HCT116 (cell line): ENCODE results near the gene ZBTB12. TPM values are rescaled to one million over a fixed set of nuclear protein-coding genes. Genes with fewer than 3 reads are reported as not detected.

Source experiments
- ATAC-seq: fragments of 200-7000 bp; cut with Tn5 transposase; 2 replicates; pipeline ENCODE4 v1.9.1; 2020; ENCODE audit warnings: mild to moderate bottlenecking, moderate library complexity
- BruUV-seq: library from RNA; stranded (reverse); fragments of 400-500 nt; replicated peaks from 2 replicates; lab custom pipeline; 2021; lab: Mats Ljungman, UMichigan
- CTCF ChIA-PET: fragments of 300-600 bp; sonication (Branson Sonifier 250); formaldehyde crosslinking; loops from one replicate; lab custom pipeline; 2021; ENCODE audit warnings: antibody characterized with exemption; lab: Charles Lee
- POLR2A ChIA-PET: fragments of 300-600, 350-600 bp; sonication (Branson Sonifier 250); formaldehyde crosslinking; loops from one replicate; lab custom pipeline; 2021; ENCODE audit warnings: antibody characterized with exemption; lab: Charles Lee
- RAD21 ChIA-PET, 2 experiments: fragments of 300-600 bp; sonication (Branson Sonifier 250); formaldehyde crosslinking; loops; one replicate each; lab custom pipeline; 2023; ENCODE audit warnings: low total read pairs in 2 of 2; ENCODE audit not compliant: uncharacterized antibody in 2 of 2, unreplicated experiment in 2 of 2, low non-redundant PET in 1 of 2; lab: Charles Lee
- DNase-seq: peaks from one replicate; pipeline ENCODE4 v3.0.0-alpha.2; 2010; ENCODE audit warnings: low read depth, low spot score
- H2AFZ ChIP-seq: fragments of 200-600 bp; shearing (Covaris generic), sonication (generic); 2 replicates; pipeline ENCODE4 v1.6.1; 2017; ENCODE audit warnings: low read depth, mixed run types, mixed read lengths, antibody characterized with exemption, low read length; ENCODE audit not compliant: poor library complexity, severe bottlenecking
- H3K27ac ChIP-seq: 2 replicates; pipeline ENCODE4 v1.5.1; 2012; ENCODE audit warnings: low read depth, low read length
- H3K27me3 ChIP-seq: fragments of 200-600 bp; sonication (generic); 2 replicates; pipeline ENCODE4 v1.6.1; 2016; ENCODE audit warnings: mixed run types, low read length, mixed read lengths; ENCODE audit not compliant: insufficient read depth
- H3K36me3 ChIP-seq, 2 experiments: fragments of 200-500 bp in 1 of 2; fragments of 200-600 bp in 1 of 2; sonication (Bioruptor generic) in 1 of 2; sonication (generic) in 1 of 2; 2 replicates each; pipeline versions ENCODE4 v1.5.1 to v1.6.1; 2014 to 2016; ENCODE audit warnings: low read length in 2 of 2, inconsistent platforms in 1 of 2, mixed read lengths in 1 of 2, mixed run types in 1 of 2; ENCODE audit not compliant: insufficient read depth in 2 of 2, control insufficient read depth in 1 of 2
- H3K4me1 ChIP-seq, 2 experiments: fragments of 200-600 bp in 1 of 2; sonication (generic) in 1 of 2; 2 replicates each; pipeline versions ENCODE4 v1.5.1 to v1.6.1; 2012 to 2017; ENCODE audit warnings: low read length in 2 of 2, inconsistent platforms in 1 of 2, mild to moderate bottlenecking in 1 of 2, mixed read lengths in 1 of 2, mixed run types in 1 of 2, moderate library complexity in 1 of 2; ENCODE audit not compliant: insufficient read depth in 2 of 2, control insufficient read depth in 1 of 2
- H3K4me2 ChIP-seq: fragments of 200-600 bp; sonication (generic); 2 replicates; pipeline ENCODE4 v1.6.1; 2017; ENCODE audit warnings: mixed run types, low read length, mixed read lengths
- H3K4me3 ChIP-seq, 2 experiments: fragments of 200-600 bp in 1 of 2; sonication (generic) in 1 of 2; replicated peaks in 1 of 2; 2 replicates each; pipeline ENCODE4 v1.5.1; 2011 to 2016; ENCODE audit warnings: low read length in 2 of 2, control low read depth in 1 of 2, low read depth in 1 of 2, mild to moderate bottlenecking in 1 of 2, mixed read lengths in 1 of 2, mixed run types in 1 of 2
- H3K79me2 ChIP-seq: fragments of 200-600 bp; sonication (generic); 2 replicates; pipeline ENCODE4 v1.6.1; 2017; ENCODE audit warnings: mild to moderate bottlenecking, mixed run types, low read length, moderate library complexity, mixed read lengths; ENCODE audit not compliant: insufficient read depth
- H3K9ac ChIP-seq: fragments of 200-600 bp; sonication (generic); 2 replicates; pipeline ENCODE4 v1.6.1; 2016; ENCODE audit warnings: low read length, mixed read lengths
- H3K9me2 ChIP-seq: fragments of 200-600 bp; sonication (generic), shearing (Covaris generic); 2 replicates; pipeline ENCODE4 v1.6.1; 2017; ENCODE audit warnings: mixed run types, mild to moderate bottlenecking, moderate library complexity; ENCODE audit not compliant: insufficient read depth
- H3K9me3 ChIP-seq, 2 experiments: fragments of 200-500 bp in 1 of 2; fragments of 200-600 bp in 1 of 2; sonication (Bioruptor generic) in 1 of 2; sonication (generic) in 1 of 2; 2 replicates each; pipeline ENCODE4 v1.6.1; 2014 to 2017; ENCODE audit warnings: low read length in 2 of 2, mixed read lengths in 2 of 2, inconsistent platforms in 1 of 2, low read depth in 1 of 2, mild to moderate bottlenecking in 1 of 2, mixed run types in 1 of 2, moderate library complexity in 1 of 2; ENCODE audit not compliant: control insufficient read depth in 1 of 2, insufficient read depth in 1 of 2
- H4K20me1 ChIP-seq: fragments of 200-600 bp; sonication (generic), shearing (Covaris generic); 2 replicates; pipeline ENCODE4 v1.6.1; 2017; ENCODE audit warnings: mixed run types, mild to moderate bottlenecking, moderate library complexity; ENCODE audit not compliant: insufficient read depth
- ATF3 ChIP-seq: IDR thresholded peaks from 2 replicates; pipeline ENCODE4 v1.6.1; 2012
- CBX3 ChIP-seq: IDR thresholded peaks from 2 replicates; pipeline ENCODE4 v1.6.1; 2012; ENCODE audit warnings: low read depth
- CTCF ChIP-seq, 3 experiments: fragments of 200-600 bp in 1 of 3; sonication (generic) in 1 of 3; IDR thresholded peaks in 2 of 3; conservative IDR thresholded peaks in 1 of 3; 2 replicates each; pipeline ENCODE4 v1.5.1; 2012 to 2017; ENCODE audit warnings: low read depth in 2 of 3, low read length in 2 of 3, antibody characterized with exemption in 1 of 3, borderline replicate concordance in 1 of 3, control low read depth in 1 of 3, mild to moderate bottlenecking in 1 of 3, mixed read lengths in 1 of 3, mixed run types in 1 of 3, moderate library complexity in 1 of 3; ENCODE audit not compliant: insufficient read depth in 1 of 3
- EGR1 ChIP-seq: IDR thresholded peaks from 2 replicates; pipeline ENCODE4 v1.6.1; 2012; ENCODE audit warnings: low read depth
- ELF1 ChIP-seq: IDR thresholded peaks from 2 replicates; pipeline ENCODE4 v1.6.1; 2012; ENCODE audit warnings: low read depth, borderline replicate concordance
- EZH2 ChIP-seq: fragments of 200-600 bp; sonication (generic); IDR thresholded peaks from 2 replicates; pipeline ENCODE4 v1.6.1; 2017; ENCODE audit warnings: antibody characterized with exemption, mixed run types
- EZH2phosphoT487 ChIP-seq: fragments of 200-600 bp; IDR thresholded peaks from 2 replicates; pipeline ENCODE4 v1.6.1; 2018; ENCODE audit warnings: antibody characterized with exemption, borderline replicate concordance
- FOSL1 ChIP-seq: IDR thresholded peaks from 2 replicates; pipeline ENCODE4 v1.6.1; 2012; ENCODE audit warnings: low read depth
- JUND ChIP-seq: IDR thresholded peaks from 2 replicates; pipeline ENCODE4 v1.6.1; 2012
- MAX ChIP-seq: IDR thresholded peaks from 2 replicates; pipeline ENCODE4 v1.6.1; 2012
- POLR2A ChIP-seq: IDR thresholded peaks from 2 replicates; pipeline ENCODE4 v1.7.0; 2011; ENCODE audit warnings: borderline replicate concordance; ENCODE audit not compliant: insufficient read depth, insufficient read length; ENCODE audit errors: extremely low read depth
- POLR2AphosphoS5 ChIP-seq: IDR thresholded peaks from 2 replicates; pipeline ENCODE4 v1.6.1; 2011; ENCODE audit warnings: mild to moderate bottlenecking, low read depth, low read length, moderate library complexity
- REST ChIP-seq: IDR thresholded peaks from 2 replicates; pipeline ENCODE4 v1.6.1; 2012; ENCODE audit warnings: low read depth
- SP1 ChIP-seq: IDR thresholded peaks from 2 replicates; pipeline ENCODE4 v1.6.1; 2012; ENCODE audit warnings: low read depth
- TCF7L2 ChIP-seq: IDR thresholded peaks from 2 replicates; pipeline ENCODE4 v1.7.0; 2011; ENCODE audit warnings: borderline replicate concordance, inconsistent platforms; ENCODE audit not compliant: insufficient read depth, insufficient read length; ENCODE audit errors: extremely low read depth
- YY1 ChIP-seq: IDR thresholded peaks from 2 replicates; pipeline ENCODE4 v1.6.1; 2011; ENCODE audit warnings: low read length, low read depth, moderate library complexity, mild to moderate bottlenecking; ENCODE audit not compliant: insufficient replicate concordance; ENCODE audit errors: extremely low read depth
- ZBTB33 ChIP-seq: IDR thresholded peaks from 2 replicates; pipeline ENCODE4 v1.6.1; 2011; ENCODE audit warnings: mild to moderate bottlenecking, low read length, moderate library complexity; ENCODE audit not compliant: insufficient replicate concordance; ENCODE audit errors: extremely low read depth
- ZFX ChIP-seq: fragments of 450-650 bp; IDR thresholded peaks from 2 replicates; pipeline ENCODE4 v1.6.1; 2017
- ZNF274 ChIP-seq: fragments of 200-500 bp; sonication (Bioruptor generic); IDR thresholded peaks from 2 replicates; pipeline ENCODE4 v1.6.1; 2014; ENCODE audit warnings: mild to moderate bottlenecking, low read depth, low read length, inconsistent platforms
- intact Hi-C: fragments of 100-400 bp; cut with micrococcal nuclease; formaldehyde crosslinking; loops from 2 replicates; pipeline ENCODE4 v1.10.0; 2022
- total RNA-seq: library from RNA; stranded (reverse); gene quantifications from one replicate; pipeline ENCODE4 v1.2.1, GENCODE V29; 2021; ENCODE audit not compliant: unreplicated experiment

The ZBTB12 gene
- total RNA-seq, 1 experiment from 2014 or later = 10.3 TPM

GRCh38 chr6:31883676-31884075, 18.2 kb downstream of the ZBTB12 start (continued):
- TF ChIP-seq CTCF (IDR thresholded peaks at IDR 0.05 in 2 of 3, conservative IDR thresholded peaks at IDR 0.05 in 1 of 3; ENCODE audit: borderline replicate concordance in 1 of 3, insufficient read depth in 1 of 3, low read depth in 2 of 3, low read length in 2 of 3) (no peak), EZH2 (no peak), POLR2A (no peak)

- no peak for DNase-seq
- POLR2A ChIA-PET = interaction anchor here (0.6 kb wide), 1 partner anchor 56 kb away, joined by 6 read pairs; no protein-coding TSS in a partner anchor
- intact Hi-C loops = no loop called here
- Histone ChIP-seq H3K4me3 (no peak overlapping the region), H3K79me2 (no peaks in the 10 kb centered on the region), H3K27ac (no peak overlapping the region), H3K9me2 (no peaks in the 10 kb centered on the region), H3K4me2 (no peak overlapping the region), H3K4me1 (no peaks in the 10 kb centered on the region), H3K36me3 (peaks cover 39 to 55% of the 10 kb centered on the region in 2 experiments), H3K9ac (no peak overlapping the region), H2AFZ (no peak overlapping the region), H4K20me1 (no peaks in the 10 kb centered on the region), H3K27me3 (no peaks in the 10 kb centered on the region), H3K9me3 (no peaks in the 10 kb centered on the region)
- no peak for ATAC-seq
- RAD21 ChIA-PET = no interaction called here
- CTCF ChIA-PET = no interaction called here
- BruUV-seq = no TSS peak
- TF ChIP-seq ZBTB33 = no peak
- no peak for TF ChIP-seq EZH2phosphoT487
- TF ChIP-seq ZFX = no peak
- TF ChIP-seq POLR2AphosphoS5 = no peak
- TF ChIP-seq ZNF274 = no peak
- no peak for TF ChIP-seq REST
- no peak for TF ChIP-seq FOSL1
- TF ChIP-seq YY1 = no peak
- no peak for TF ChIP-seq EGR1
- no peak for TF ChIP-seq TCF7L2
- TF ChIP-seq CBX3 = no peak
- no peak for TF ChIP-seq JUND
- TF ChIP-seq SP1 = no peak
- no peak for TF ChIP-seq POLR2A
- no peak for TF ChIP-seq ELF1
- no peak for TF ChIP-seq MAX
- TF ChIP-seq ATF3 = no peak
Measured at GRCh38 chr6:31882344-31882743, 19.5 kb downstream of the ZBTB12 start.
